HG03565 (cell line): ENCODE data around the gene CTNNA2.

Experiments
- ATAC-seq: cut with Tn5 transposase; IDR thresholded peaks from one replicate; pipeline ENCODE4 v1.9.1; 2021; ENCODE audit warnings: mild to moderate bottlenecking, moderate library complexity; ENCODE audit not compliant: unreplicated experiment

The CTNNA2 gene

DNA sequence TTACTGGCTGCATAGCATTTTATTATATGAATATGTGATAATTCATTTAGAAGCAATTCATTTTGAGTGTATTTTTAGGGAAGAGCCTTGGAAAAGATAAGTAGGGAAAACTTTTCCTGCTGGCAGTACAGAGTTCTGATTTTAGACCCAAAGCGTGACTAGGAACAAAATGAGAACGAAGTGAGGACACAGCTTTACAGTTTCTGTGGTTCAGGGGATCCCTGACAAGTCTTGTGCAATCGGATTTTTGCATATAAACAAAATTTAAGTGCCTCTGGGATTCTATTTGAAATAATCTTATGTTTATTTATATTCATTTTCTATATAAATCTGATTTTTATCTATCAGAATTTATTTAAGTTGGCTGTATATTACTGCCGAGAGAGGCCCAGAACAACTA lies 402.6 kb downstream of the CTNNA2 start:
- ATAC-seq = no peak

DNA sequence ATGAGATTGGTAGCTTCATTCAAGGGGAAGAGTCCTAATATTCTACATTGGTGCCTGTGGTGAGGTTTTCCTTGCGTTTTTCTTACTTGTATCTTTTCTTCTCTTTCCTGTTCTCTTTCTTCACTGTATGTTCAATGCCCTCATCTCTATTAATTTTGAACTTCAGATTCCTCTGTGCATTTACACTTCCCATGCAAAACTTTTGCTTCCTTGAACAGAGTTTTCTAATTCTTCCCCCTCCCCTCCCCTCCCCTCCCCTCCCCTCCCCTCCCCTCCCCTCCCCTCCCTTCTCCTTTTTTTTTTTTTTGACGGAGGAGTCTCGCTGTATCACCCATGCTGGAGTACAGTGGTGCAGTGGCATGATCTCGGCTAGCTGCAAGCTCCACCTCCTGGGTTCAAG lies 403.4 kb downstream of the CTNNA2 start:
- ATAC-seq = no peak

DNA sequence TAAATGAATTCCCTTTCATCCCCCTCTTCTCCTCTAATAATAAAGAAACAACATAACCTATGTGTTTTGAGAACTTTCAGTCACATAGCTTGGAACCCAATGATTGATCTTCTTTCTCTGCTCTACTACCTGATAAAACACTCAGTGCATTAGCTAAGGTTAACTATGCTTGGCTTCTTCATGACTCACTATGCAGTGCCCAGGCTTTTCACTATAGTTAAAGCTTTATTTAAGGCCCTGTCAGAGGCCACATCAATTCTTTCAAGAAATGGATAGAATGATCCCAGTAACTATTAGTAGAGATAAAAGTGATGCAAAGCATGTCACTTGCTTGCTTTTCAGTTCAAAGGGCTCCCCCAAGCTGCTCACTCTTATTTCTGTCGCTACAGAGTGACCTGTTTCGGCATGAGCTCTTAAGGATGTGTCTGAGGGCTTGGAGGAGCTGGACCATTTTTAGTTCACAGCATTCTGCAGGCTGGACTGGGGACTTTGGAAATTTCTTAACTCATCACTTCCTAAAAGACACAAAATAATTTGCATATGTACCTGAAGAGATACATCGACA lies 407.7 kb downstream of the CTNNA2 start:
- ATAC-seq = no peak

DNA sequence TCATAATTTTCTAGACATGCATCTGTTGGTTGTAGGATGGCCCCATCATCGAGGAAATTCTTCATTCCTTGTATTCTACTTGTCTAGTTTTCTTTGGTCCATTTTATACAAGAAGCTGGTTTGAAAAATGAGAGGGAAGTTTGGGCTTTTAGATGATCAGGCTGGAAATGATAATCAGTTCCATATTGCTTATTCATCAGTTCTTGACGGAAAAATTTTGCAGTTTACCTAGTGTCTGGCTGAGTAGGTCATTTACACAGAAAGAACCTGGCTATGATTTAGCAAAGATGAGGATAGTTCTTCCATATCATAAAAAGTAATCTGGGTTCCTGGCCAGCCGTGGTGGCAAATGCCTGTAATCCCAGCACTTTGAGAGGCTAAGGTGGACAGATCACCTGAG lies 416.8 kb downstream of the CTNNA2 start:
- no peak for ATAC-seq

DNA sequence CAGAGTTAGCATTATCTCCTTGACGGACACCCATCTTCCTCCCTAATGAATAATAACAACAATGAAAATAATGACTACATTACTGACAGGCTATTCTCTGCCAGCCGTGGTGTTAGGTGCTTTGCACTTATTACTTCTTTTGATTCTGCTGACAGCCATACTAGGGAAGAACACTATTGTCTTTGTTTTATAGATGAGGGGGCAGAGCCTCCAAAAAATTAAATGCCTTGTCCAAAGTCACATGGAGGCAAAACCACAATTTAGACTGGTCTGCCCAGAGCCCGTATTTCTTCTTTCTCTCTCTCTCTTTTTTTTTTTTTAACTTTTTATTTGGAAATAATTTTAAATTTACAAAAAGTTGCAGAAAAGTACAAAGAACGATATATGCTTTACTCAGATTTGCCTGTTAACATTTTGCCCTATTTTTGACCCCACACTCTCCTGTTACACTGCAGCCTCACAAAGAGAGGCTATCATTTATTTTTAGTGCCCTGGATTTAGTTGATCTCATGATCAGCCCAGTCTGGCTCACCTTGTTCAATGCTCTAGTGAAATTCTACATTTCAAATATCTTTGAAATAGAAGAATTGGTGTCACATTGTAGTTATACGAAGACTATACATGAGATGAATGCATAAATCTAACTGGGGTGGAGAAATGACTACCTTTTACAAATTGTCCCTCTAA lies 422.3 kb downstream of the CTNNA2 start:
- no peak for ATAC-seq

DNA sequence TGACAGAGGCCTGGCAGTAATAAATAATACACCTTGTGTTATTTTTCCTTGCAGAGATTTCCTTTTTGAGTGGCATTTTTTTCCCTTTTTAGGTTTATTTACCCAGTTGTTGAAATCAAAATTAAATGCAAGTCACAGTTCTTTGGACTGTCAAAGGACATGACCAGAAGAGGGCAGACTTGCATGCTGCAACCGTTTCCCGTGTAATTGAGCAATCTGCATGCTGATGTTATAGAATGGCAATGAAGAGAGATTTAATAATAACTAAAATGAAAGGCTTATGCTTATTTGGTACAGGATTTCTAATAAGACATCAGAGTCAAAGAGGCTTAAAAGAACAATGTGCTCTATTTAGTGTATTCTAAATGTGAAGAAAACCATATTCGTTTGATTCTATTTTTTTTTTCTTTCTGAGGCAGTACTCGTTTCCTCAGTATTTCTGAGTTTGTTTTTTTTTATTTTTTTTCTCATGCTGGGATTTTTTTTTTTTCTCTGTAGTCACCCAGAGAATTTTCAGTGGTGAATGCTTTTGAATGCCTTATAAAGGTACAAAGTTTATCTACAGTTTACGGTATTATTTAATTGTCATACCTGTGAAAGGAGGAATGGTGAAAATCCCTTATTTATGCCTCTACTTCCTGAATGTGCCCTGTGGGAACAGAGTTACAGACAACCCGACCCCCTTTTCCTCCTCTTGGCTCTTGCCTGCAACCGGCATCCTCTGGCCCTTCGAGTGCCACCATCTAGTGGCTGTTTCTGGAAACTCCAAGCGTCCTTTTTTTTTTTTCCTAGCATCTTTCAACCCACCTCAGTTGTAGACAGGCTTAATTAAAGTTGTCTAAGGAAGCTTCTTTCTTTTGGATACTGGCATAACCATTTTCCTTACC lies 423.2 kb downstream of the CTNNA2 start:
- peak; percentile 75 for ATAC-seq

DNA sequence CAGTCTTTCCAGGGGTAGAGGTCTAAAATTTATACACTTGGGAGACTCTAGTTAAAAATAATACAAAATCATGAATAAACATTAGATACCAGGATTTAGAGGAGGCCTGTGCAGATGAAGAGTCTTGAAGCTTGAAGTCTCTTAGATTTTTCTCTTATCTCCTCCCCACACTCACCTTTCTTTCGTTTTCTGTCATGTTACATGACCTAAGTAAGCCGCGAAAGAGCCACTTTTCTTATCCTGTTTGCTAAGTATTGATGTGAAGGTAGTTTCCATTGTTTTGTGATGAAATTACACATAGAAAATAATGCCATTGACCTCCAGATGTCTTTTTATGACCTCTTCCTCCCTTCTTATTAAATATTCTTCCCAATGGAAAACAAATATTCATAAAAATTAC lies 423.9 kb downstream of the CTNNA2 start:
- no peak for ATAC-seq

DNA sequence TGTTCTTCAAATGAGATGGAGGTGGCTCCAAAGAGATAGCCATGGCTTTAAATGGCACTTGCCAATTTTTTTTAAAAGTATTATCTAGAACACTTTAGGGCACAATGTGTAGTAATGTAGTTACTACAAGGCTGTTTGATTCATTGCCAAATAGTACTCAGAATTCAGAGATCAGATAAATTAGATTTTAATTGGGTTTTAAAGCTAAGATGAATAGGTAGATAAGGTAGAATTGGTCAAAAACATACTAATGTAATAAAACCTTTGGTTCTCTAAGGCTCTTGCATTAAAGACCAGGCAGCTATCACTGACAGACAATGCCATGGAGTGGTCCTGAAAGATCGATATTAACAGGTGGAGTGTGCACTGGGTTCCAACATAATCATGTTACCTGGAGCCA lies 425.8 kb downstream of the CTNNA2 start:
- no peak for ATAC-seq

DNA sequence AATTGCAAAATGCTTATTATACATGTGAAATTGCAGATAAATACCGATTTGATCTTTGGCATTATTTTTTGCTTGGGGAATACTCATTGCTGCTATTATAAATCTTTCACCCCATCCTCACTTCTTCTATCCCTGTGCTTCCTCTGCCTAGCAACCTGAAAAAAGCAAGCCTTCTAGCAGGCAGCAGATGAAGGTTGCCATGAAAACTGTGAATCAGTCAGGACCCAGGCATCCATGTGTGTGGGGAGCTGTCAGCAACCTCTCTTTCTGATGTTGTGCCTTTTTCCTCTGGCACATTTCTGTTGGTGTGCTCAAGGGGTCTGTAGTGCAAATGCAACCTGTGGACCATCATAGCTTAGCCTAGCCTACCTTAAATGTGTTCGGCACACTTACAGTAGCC lies 427.5 kb downstream of the CTNNA2 start:
- ATAC-seq = no peak

DNA sequence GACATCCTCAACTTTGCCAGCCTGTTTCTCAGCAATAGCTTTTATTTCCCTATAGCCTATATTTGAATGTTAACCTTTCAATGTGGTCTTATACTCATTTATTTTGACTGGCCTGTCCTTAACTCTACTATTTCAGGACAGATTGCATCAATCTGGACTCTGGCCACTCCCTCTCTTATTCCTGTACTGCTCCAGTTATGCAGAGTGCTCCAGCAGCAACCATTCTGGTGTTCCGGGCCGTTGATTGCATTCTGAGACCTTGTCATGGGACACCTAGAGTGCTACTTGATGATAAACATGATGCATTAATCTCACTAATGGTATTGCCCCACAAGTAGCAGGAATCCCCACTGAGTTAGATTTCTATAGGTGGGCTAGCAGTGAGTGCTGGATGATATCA lies 428.3 kb downstream of the CTNNA2 start:
- ATAC-seq = no peak

DNA sequence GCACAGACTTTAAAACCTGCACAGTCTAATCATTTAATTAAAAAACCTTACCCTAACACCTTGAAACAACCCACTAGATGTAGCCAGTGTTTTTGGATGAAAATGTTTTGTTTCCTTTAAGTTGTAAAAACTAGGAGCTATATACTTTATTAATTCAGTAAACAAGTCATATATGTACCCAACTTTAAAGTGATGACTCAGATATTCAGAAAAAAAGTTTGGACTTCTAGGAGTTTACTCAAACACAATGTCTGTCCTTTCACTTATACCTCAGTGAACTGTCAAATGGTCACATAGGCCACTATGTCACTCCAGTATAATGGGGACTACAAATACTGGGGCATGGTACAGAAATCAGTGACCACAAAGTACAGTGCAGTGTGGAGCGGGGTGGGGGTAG lies 431.4 kb downstream of the CTNNA2 start:
- no peak for ATAC-seq

DNA sequence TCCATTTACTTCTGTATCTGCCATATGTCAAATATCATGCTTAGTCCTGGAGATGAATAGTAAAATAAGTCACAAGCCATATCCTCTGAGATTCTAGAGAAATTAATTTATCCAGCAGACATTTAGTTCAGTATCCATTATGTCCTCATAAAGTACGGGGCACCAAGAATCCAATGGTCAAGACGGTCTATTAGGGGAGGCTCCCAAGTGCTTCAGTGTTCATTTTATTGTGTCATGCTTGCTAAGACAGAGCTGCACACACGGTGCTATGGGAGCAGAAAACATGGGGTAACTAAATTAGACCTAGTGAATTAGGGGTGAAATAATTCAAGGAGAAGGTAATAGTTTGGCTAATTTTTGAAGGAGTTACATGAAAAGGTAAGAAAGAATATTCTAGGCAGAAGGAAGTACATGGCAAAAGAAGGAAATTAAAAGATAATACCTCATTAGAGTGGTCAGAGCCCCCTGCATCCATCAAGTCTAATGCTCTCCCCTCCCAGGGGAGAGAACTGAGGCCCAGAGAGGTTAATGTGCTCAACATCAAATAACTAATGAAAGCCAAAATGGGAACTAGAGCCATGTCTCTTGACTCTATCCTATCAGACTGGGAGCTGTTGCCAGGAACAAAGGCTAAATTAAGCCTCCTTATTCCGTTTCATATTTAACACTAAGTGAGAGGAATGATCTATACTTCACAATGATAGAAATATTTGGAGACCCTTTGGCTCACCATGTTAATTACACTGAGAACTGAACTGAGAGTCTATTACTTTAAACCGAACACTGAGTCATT lies 433.0 kb downstream of the CTNNA2 start:
- no peak for ATAC-seq

DNA sequence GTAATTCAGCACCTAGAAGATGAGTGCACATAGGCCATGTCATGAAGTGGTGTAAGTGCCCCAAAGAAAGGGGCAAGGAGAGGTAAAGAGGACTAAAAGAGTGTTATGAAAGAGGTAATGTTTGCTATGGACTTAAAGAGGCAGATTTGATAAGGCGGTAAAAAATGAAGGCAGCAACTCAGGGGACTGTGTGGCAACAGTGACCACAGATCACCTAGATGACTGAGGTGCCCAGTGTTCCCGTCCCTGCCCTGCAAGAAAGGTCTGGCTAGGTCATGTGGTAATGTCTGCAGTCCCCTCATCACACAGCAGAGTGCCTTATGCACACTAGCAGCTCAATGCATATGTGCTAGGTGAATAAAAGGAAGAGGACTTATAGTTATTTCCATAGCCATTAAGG lies 434.9 kb downstream of the CTNNA2 start:
- no peak for ATAC-seq

DNA sequence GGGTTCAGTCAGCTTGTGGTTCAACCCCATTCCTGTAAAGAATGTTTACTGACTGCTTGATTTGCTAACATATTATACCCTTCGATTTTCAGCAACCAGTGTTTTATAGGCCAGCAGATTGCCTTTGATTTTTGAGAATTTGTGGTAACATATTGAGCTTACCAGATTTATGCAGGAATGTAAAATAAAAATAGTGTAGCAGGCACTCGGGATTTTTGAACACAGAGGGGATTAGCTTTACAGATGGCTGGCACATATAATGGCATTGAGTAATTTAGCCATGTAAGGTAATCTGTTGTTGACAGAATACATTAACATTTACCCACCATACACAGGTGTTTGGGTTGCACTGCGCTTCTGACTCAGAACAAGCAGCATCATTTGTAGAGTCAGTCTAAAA lies 437.7 kb downstream of the CTNNA2 start:
- no peak for ATAC-seq

DNA sequence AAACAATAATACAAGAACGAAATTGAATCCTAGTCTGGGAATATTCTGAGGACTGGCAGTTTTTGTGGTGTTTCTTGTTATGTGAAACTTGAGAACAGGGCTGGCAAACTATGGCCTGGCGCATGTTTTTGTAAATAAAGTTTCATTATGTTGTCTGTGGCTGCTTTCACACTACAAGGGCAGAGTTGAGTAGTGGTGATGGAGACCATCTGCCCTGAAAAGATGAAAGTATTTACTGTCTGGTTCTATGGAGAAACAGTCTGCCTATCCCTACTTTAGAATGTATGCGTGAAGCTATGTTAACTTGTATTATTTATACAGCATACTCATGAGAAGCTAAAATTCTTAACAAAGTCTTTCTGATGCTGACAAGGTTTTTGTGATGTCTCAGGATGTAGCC lies 439.8 kb downstream of the CTNNA2 start:
- ATAC-seq = no peak

DNA sequence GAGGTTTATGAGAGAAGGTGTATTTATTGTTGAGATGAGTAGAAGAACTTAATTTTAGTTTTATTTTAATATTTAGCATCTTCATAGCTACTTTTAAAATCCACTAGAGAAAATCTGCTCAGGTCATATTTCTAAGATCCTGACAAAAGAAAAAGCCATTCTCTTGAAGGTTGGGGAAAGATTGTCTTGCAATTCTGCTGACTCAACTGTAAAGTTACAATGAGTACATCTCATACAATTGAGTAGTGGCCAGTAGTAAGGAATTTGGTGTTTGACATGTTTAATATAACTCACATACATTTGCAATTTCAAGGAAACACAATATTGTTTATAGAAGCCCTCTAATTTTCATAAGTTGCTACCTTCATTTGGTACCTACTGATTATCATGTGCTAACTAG lies 447.2 kb downstream of the CTNNA2 start:
- no peak for ATAC-seq

DNA sequence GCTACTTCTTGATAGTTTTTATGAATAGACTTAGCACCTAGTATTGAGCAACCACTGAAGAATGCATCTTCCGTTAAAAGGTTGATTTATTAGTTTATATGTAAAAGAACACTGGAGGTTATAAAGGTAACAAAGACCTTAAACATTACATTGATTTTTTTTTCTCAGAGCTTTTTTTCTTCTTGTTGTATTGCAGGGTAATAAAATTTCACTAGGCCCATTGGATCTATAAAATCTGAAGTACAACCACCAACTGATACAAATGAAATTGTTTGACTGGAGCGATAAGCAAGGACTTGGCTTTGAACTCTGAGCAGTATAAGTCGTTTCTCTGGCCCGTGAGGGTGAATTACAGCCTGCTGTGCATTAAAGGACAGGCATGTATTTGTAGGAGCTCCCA lies 447.7 kb downstream of the CTNNA2 start:
- ATAC-seq = no peak

DNA sequence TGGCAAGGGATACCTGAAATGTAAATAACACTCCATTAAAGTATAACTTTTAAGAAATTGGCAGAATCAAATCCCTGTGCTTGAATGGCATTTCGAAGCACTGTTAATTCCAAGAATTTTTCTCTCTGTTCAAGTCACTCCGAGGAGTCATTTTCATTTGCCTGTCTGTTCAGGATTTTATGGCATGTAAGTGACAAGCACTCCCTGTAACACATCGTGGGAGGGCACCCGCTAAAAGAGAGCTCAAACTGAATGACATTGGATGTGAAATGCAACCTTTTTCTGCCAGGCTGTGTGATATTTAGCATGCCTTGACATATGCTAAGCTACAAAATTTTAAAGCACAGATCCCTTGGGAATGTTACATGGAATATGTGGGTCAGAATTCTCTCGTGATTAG lies 452.1 kb downstream of the CTNNA2 start:
- ATAC-seq = no peak

DNA sequence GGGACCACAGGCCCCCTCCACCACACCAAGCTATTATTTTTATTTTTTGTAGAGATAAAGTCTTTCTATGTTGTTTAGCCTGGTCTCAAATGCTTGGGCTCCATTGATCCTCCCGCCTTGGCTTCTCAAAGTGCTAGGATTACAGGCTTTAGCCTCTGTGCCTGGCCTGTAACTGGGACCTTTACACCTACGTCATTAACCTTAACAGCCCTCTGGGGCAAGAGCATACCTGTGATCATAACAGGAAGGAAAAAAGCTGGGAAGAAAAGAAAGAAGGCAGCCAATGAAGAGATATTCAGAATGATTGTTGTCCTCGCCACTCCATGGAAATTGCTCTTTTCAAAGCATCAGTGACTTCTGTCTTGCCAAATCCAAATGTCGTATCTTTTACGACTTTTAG lies 453.5 kb downstream of the CTNNA2 start:
- no peak for ATAC-seq

DNA sequence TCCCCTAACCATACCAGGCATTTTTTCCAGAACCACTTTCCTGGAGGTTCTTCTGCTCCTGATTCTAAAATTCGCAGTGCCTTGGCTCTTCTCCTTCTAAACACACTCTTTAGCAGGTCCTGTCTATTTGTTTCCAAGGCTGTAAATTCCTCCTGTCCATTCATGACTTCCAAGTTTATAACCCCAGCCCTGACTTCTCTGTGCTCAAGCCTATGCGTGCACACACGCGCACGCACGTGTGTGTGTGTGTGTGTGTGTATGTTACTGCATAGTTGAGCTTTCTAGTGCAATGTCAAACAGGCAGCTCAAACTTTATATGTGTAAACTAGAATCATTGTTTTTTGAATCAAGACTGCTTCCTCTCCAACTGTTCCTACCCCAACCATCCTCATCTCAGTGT lies 454.0 kb downstream of the CTNNA2 start:
- no peak for ATAC-seq

DNA sequence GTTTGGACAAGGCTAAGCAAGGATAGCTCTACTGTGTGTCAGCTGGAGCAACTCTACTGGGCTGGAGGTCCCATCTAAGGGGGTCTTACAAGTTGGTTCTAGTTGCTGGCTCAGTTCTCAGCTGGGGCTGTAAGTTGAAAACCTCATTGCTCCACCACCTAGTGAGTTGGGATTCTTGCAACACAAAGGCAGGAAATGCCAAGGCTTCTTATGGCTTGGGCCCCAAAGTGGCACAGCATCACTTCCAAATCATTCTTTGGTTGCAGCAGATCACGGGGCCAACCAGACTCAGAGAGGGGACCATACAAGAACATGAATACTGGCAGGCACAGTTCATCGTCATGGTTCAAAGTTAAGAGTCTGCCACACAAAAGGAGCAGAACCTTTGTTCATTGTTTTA lies 459.0 kb downstream of the CTNNA2 start:
- no peak for ATAC-seq
